OCI-LY3 (cell line): Measurements from ENCODE around the gene SMIM3.

ENCODE experiments used
- CTCF ChIP-seq: fragments of 200-600, 300-600 bp; sonication (generic); IDR thresholded peaks from 2 replicates; pipeline ENCODE4 v1.5.1; 2014; ENCODE audit warnings: antibody characterized with exemption, low read length, low read depth
- EZH2phosphoT487 ChIP-seq: fragments of 200-600 bp; shearing (Covaris generic); IDR thresholded peaks from 2 replicates; pipeline ENCODE4 v1.6.1; 2018; ENCODE audit warnings: antibody characterized with exemption, mixed run types, low read depth

GRCh38 chr5:150781706-150782614 lies 3.4 kb downstream of the SMIM3 start:
- TF ChIP-seq CTCF = no peak
- TF ChIP-seq EZH2phosphoT487 = no peak
